ENCODE measurements around the gene POLR3A.

Gene POLR3A

DNA sequence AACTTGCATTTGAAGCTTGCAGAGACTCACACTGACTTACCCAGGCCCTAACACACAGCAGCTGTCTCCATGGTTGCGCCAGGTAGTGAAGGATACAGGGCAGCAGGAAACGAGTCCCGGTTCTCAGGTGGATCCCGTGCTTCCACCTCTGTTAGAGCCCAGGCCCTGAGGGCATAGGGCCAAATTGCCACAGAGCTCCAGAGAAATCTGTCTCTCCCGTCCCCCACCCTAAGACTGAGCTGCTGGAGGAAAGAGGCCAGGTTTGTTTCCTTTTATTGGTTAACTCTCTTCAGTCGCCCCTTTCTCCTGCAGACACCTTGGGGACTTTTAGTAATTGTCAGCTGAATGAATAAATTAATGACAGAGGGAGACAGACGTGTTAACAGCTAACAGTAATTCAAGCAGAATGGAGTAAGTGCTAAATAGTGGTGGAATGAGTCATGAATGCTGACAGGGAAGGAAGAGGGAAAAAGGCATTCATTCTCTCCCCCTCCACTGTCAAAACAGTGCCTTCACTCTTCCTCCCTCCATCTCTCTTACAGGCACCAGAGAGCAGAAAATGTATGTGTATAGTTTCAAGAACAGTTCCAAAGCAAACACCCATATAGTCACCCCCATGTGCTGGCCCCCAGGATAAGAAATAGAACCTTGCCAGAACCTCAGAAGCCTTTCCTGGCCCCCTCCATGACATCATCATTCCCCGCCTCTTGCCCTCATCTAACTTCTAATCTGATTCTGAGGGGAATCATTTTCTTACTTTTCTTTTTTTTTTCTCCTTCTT is 86.0 kb downstream of the POLR3A start:
- DNase-seq (ENCODE audit: low spot score): no peak

DNA sequence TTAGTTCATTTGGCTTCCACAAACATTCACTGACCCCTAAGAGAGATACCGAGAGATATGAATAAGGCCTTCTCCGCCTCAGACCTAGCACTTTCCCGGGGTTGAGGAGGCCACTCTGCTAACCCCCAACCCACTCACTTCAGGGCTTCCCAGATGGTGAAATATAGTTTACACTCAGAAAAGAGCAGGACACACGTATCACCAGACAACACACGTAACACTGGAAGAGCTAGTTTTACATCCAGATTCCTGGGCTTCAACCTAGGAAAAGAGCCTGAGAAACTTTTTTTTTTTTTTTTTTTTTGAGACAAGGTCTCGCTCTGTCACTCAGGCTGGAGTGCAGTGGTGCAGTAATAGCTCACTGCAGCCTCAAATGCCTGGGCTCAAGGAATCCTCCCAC is 87.5 kb downstream of the POLR3A start:
- DNase-seq (ENCODE audit: low spot score): no peak

DNA sequence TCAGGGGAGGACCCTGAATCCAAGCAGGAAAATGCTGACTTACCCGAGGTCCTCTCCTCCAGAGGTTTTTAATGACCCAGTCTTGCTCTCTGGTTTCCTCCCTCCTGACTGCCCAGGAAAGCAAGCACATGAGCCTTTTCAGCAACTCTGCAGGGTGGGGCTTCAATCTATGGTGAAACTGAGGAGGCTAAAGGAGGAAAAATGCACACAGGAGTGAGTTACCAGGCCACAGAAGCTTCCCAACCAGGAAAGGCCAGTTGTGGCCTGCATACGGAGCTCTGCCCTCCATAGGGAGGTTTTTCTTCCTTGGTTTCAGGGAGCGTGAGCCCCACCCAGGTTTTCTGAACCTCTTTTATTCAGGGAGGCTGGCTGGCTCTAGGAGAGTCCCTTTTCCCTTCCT is 88.7 kb downstream of the POLR3A start:
- no peak for DNase-seq (ENCODE audit: low spot score)

DNA sequence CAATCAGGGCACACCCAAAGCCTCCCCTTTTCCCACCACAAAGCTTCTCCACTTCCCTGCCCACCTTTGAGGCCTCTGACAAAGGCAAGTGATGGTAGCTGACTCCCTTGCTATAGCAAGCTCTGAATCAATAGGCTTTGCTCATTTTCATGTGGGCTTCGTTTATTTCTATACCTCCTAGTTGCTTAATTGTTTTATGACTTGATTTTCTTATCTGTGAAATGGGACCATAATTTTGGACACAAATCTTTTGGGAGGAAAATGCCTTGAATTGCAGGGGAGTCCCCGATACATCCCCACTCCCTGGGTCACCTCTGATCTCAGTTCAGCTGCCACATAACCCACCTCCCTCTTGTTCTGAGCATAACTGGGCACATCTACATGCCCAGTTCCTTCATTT is 89.1 kb downstream of the POLR3A start:
- DNase-seq (ENCODE audit: low spot score): no peak

DNA sequence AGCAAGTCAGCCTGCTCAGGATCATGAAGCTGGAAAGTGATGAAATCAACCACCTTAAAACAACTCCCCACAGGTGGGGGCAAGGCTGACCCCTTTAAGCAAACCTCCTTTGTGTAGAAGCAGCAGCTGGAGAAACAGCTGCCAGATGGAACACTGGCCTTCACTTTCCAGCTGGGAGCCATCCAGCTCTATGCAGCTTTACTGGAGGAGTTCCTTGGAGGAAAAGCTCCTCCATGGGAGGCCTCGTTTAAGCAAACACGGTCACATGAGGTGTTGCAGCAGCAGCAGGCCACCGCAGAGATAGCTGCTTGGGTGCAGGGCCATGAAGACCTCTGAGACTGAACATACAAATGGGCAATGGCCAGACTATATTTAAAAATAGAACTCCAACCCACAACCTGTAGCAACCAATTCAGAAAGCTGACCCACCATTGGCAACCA is 89.7 kb downstream of the POLR3A start:
- no peak for DNase-seq (ENCODE audit: low spot score)

DNA sequence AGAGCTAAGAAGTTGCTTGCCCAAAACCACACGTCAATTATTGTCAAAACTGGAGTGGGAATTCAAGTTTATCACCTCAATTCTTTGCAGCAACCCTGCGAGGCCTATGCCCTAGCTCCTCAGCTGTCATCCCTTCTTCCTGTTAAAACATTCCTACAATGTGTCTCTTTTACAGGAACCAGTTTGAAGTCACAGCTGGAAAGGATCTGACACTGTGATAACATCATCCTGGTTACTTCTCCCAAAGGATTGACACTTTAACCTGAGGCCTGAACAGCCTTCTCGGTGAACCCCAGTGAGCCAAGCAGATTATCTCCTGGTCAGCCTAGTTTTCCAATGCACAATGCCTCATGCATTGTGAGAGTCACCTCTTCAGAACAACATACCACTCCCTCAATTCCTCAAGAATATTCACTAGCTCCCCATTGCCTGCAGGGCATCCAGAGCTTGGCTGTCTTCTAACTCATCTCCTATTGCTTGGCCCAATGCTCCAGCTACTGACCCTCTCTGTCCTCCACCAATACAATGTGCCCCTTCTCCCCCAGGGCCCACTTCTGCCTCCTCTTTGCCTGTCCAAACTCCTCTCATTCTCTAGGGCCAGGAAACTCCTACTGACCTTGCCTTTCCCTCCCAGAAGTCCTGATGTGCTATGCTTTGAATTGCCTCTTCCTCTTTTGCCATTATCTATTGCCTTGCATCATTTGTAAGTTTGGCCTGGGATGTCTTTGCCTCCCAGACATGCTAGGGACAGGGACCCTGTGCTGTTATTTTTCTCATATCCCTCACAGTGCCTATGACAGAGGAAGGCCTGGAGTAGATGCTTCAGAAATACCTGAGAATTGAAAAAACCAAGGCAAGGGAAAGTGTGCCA is 92.4 kb downstream of the POLR3A start:
- DNase-seq (ENCODE audit: low spot score): no peak

GRCh38 chr10:77932016-77932715 is 97.1 kb downstream of the POLR3A start:
- DNase-seq (ENCODE audit: low spot score): no peak

DNA sequence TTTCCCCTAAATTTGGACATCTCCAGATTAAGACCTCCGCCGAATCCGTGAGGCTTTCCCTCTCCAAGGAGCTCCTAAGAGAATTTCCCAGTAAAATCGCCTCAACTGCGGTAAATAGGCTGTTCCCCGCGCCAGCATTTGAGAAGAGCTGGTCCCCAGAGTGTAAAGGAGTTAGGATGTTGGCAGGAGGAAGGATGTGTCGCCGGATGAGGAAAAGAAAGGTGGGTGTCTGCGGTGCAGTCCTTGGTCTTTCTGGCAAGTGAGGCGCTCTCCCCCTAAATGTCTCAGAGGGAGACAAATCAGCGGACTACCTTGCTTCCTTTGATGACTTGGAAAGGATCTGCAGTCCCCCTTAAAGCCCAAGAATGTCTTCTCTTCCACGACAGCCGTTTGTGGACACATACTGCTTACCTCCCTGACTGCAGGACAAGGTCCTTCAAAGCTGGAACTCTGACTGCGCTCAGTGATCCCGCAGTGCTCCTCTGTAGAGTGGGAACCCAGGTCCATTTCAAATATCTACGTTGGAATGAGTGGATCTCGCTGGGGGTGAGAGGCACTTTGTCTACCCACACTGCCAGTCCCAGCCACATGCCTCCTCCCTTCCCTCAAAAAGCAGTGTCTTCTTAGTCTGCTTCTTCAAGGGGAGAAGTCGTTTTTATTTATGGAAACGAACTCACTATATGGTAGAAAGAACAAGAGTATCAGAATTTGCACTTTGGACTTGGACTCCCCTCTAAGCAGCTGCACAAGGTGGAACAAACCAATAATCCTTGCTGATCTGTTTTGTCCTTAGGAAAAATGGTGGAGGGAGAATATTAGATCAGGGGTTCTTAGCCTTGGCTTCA is 101.7 kb downstream of the POLR3A start:
- DNase-seq (ENCODE audit: low spot score): no peak

- peak; percentile 3 for DNase-seq (ENCODE audit: low spot score)
Measured at GRCh38 chr10:77926566-77927401, 102.5 kb downstream of the POLR3A start, which contains the start of gene DLG5. Gene DLG5, minus strand, starts transcription at chr10:77926755. Its CDS starts 235 bp downstream, at chr10:77926520.

DNA sequence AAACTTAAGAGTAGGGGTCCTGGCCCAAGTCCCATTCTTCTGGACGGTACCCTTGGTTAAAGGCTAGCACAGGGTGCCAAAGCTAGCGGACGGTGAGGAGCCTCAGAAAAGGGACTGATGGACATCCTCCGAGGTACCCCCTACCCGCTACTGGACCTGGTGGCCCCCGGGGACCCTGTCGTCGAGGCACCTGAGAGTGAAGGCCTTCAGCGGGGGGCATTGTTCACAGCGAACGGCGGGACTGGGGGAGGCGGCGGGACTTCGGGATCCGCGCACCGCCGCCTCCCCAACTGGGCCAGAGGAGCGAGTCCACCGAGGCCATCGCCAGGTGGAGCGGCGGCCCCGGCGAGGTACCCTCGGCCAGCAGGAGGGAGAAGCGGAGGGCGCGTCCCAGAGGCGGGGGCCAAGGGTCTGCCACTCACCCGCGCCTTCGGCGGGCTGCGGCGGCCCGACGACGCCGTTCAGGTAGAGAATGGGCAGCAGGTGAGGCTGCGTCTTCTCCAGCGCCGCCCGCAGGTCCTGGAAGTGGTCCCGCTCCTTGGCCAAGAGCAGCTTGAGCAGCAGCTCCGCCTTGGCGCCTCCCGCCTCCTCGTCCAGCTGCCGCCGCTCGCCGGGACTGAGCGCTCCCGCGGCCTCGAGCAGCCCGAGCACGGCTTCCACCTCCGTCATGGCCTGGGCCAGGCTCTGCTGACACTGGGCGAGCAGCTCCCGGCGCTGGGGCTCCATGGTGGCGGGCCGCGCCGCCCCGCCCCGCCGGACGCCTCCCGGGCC is 103.3 kb downstream of the POLR3A start:
- no peak for DNase-seq (ENCODE audit: low spot score)

GRCh38 chr10:77925410-77925794 is 103.9 kb downstream of the POLR3A start:
- no peak for DNase-seq (ENCODE audit: low spot score)

- DNase-seq (ENCODE audit: low spot score): no peak
Measured at GRCh38 chr10:77922566-77923179, 106.6 kb downstream of the POLR3A start.

- no peak for DNase-seq (ENCODE audit: low spot score)
Measured at GRCh38 chr10:77922055-77922454, 107.3 kb downstream of the POLR3A start.

GRCh38 chr10:77921395-77921794 is 107.9 kb downstream of the POLR3A start:
- no peak for DNase-seq (ENCODE audit: low spot score)

DNA sequence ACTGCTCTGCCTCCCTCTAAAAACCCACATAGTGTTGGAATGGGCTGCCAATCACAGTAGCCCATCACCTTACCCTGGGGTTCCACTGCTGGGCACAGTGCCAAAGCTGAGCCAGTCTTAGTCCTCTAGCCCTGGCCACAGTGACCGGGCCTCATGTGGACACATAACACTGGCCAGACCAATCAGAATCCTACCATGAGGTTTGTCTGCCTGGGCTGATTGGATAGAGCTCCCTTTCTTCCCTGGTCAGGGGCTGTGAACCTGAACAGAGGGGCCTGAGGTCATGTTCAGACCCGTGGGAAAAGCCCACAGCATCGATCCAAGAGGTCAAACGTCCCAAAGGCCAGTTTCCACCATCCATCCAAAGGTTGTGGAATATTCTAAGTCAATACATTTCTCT is 108.8 kb downstream of the POLR3A start:
- DNase-seq (ENCODE audit: low spot score): no peak

GRCh38 chr10:77919713-77920108 is 109.6 kb downstream of the POLR3A start:
- DNase-seq (ENCODE audit: low spot score): no peak

Measured in CD4-positive, alpha-beta T cell treated with Interleukin-15 for 4 hours (primary cell).